ENCODE results near the gene RHBDL3. TPM values are rescaled to one million over a fixed set of nuclear protein-coding genes. Genes with fewer than 3 reads are reported as not detected.
A peak's percentile ranks its signal among the peaks of the same experiment; 100 is the strongest.

Gene RHBDL3
- total and polyA plus RNA-seq, 2 of the 8 experiments (the other 6 are each of a cell fraction or from before 2014, with no cell fraction given) = 9.6 to 12.2 TPM

DNA sequence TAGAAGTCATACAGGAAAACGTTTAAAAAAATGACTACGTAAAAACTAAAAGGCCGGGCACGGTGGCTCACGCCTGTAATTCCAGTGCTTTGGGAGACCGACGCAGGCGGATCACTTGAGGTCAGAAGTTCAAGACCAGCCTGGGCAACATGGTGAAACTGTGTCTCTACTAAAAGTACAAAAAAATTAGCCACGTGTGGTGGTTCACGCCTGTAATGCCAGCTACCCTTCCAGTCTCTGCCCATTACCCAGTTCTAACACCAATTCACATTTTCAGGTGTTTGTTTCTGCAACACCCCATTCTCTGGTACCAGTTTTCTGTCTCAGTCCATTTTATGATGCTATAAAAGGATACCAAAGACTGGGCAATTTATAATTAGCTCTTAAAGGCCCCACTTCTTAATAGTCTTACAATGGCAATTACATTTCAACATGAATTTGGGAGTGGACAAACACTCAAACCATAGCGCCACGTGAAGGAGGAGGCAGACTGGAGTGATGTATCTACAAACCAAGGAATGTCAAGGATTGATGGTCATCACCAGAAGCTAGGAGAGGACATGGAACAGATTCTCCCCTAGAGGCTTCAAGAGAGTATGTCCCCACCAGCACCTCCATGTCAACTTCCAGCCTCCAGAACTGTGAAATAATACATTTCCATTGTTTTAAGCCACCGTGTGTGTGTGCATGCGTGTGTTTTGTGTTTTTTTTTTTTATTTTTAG is 77.1 kb downstream of the RHBDL3 start:
- Histone ChIP-seq H2AFZ (ENCODE audit: low read length) (no peak overlapping the region; the same call in 1 of the 2 replicates), H2BK120ac (replicated peaks; ENCODE audit: low read depth, low read length) (no peak overlapping the region), H3K56ac (replicated peaks; ENCODE audit: insufficient read length, low read depth, low read length) (no peak overlapping the region), H3K27me3 (replicated peaks in 1 of 4; ENCODE audit: control insufficient read depth in 3 of 4, extremely low read depth in 1 of 4, insufficient read depth in 3 of 4, low read length in 3 of 4) (no peaks in the 10 kb centered on the region), H3K36me3 (ENCODE audit: control insufficient read depth in 2 of 4, insufficient read depth in 4 of 4, low read length in 3 of 4) (peaks cover 0 to 15% (median 5%) of the 10 kb centered on the region in 4 experiments; a peak in 3 of 8 replicates), H2BK12ac (ENCODE audit: low read depth, low read length) (no peak overlapping the region), H3K23ac (ENCODE audit: insufficient read length) (no peak overlapping the region), H3K4me1 (replicated peaks in 1 of 4; ENCODE audit: control insufficient read depth in 3 of 4, insufficient read depth in 4 of 4, low read length in 3 of 4) (peaks cover 0 to 4% (median under 1%) of the 10 kb centered on the region in 4 experiments; a peak in 2 of 7 replicates), H4K91ac (replicated peaks; ENCODE audit: insufficient read length, low read length) (no peak overlapping the region), H2BK20ac (ENCODE audit: low read length) (no peak overlapping the region), H2BK15ac (ENCODE audit: low read length) (no peak overlapping the region), H3K23me2 (ENCODE audit: low read depth, low read length) (peaks cover 7% of the 10 kb centered on the region; the same call in 1 of the 2 replicates), H3K4me3 (ENCODE audit: extremely low read depth in 1 of 4, insufficient read depth in 2 of 4, low read depth in 3 of 4, low read length in 4 of 4) (peak overlapping the region; percentile 52 to 89 (median 80); a peak in 6 of 8 replicates), H4K5ac (ENCODE audit: insufficient read length, low read depth, low read length) (no peak overlapping the region), H3K4me2 (ENCODE audit: insufficient read depth in 1 of 2, low read depth in 2 of 2, low read length in 2 of 2) (peak overlapping the region in 1 of 2 experiments; percentile 97; a peak in 1 of 4 replicates), H3K4ac (replicated peaks; ENCODE audit: insufficient read length, low read depth, low read length) (no peak overlapping the region), H3K14ac (ENCODE audit: insufficient read length) (no peak overlapping the region), H3K18ac (ENCODE audit: extremely low read depth, low read length) (no peak overlapping the region), H4K8ac (ENCODE audit: extremely low read depth, insufficient read depth, low read length) (no peak overlapping the region), H3K27ac (ENCODE audit: low read depth, low read length) (no peak overlapping the region), H2AK5ac (ENCODE audit: low read depth, low read length) (no peak overlapping the region), H3K79me2 (ENCODE audit: control insufficient read depth in 1 of 2, insufficient read depth in 2 of 2, low read length in 2 of 2) (no peaks in the 10 kb centered on the region), H4K20me1 (replicated peaks in 1 of 2; ENCODE audit: control insufficient read depth in 1 of 2, insufficient read depth in 2 of 2, low read length in 2 of 2) (no peaks in the 10 kb centered on the region), H2BK5ac (ENCODE audit: low read depth, low read length) (no peak overlapping the region), H3K9ac (replicated peaks in 1 of 4; ENCODE audit: extremely low read depth in 1 of 4, low read depth in 3 of 4, low read length in 3 of 4) (no peak overlapping the region; a peak in 2 of 7 replicates), H3K79me1 (ENCODE audit: low read depth, low read length) (no peaks in the 10 kb centered on the region), H3K9me3 (ENCODE audit: insufficient read depth in 2 of 2, low read depth in 1 of 2, low read length in 1 of 2) (no peaks in the 10 kb centered on the region)
- POLR2A ChIA-PET (ENCODE audit: partially characterized antibody) = interaction anchor here (1.0 to 4.4 kb wide), 3 partner anchors 8 to 102 kb away, joined by 3 to 26 read pairs (median 4); partner anchors contain the start of gene PSMD11
- DNase-seq (ENCODE audit: low read depth in 1 of 2, low spot score in 2 of 2) (peak in 1 of 2 experiments; percentile 30), FAIRE-seq (no peak)
- TF ChIP-seq, protein P1, sequence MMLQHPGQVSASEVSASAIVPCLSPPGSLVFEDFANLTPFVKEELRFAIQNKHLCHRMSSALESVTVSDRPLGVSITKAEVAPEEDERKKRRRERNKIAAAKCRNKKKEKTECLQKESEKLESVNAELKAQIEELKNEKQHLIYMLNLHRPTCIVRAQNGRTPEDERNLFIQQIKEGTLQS (IDR thresholded peaks at IDR 0.05; ENCODE audit: insufficient read depth, low read depth, low read length) = no peak
- TF ChIP-seq JUND (IDR thresholded peaks at IDR 0.05; ENCODE audit: low read length) (no peak), FOSL1 (IDR thresholded peaks at IDR 0.05; ENCODE audit: insufficient read depth, low read depth, low read length) (no peak), CHD2 (IDR thresholded peaks at IDR 0.05; ENCODE audit: low read length) (no peak), POLR2AphosphoS5 (IDR thresholded peaks at IDR 0.05; ENCODE audit: low read depth, low read length) (no peak), GABPA (IDR thresholded peaks at IDR 0.05; ENCODE audit: borderline replicate concordance, insufficient read depth, low read length) (no peak), EP300 (IDR thresholded peaks at IDR 0.05; ENCODE audit: borderline replicate concordance in 1 of 2, low read depth in 2 of 2, low read length in 2 of 2) (no peak)
- CTCF ChIA-PET (ENCODE audit: partially characterized antibody) = interaction anchor here (1.3 kb wide), 1 partner anchor 23 kb away, joined by 3 read pairs; no protein-coding TSS in a partner anchor
- 87% methylated on average over 14 of the region's 14 CpGs; no CpG with 5 or more reads in 1 of the 2 experiments for WGBS, 2 experiments (ENCODE audit: extremely low coverage in 1 of 2, insufficient coverage in 1 of 2, insufficient read length in 1 of 2, insufficient replicate concordance in 2 of 2, low coverage in 1 of 2, low lambda C conversion rate in 2 of 2, missing lambda C conversion rate in 1 of 2)
